Endodermal cell (in vitro differentiated cells): Measurements from ENCODE around the gene KIAA1755. TPM values are rescaled to one million over a fixed set of nuclear protein-coding genes. Genes with fewer than 3 reads are reported as not detected.
A peak's percentile ranks its signal among the peaks of the same experiment; 100 is the strongest.

Experiments used
- DNase-seq: peaks from one replicate; pipeline ENCODE4 v3.0.0-alpha.2; 2017
- H3K27ac ChIP-seq: 2 replicates; pipeline ENCODE4 v1.5.1; 2013; ENCODE audit warnings: mild to moderate bottlenecking, low read depth, low read length, moderate library complexity
- H3K27me3 ChIP-seq: 2 replicates; pipeline ENCODE4 v1.6.1; 2013; ENCODE audit warnings: mild to moderate bottlenecking, low read length, moderate library complexity; ENCODE audit not compliant: insufficient read depth, control insufficient read depth, poor library complexity, severe bottlenecking
- H3K36me3 ChIP-seq: 2 replicates; pipeline ENCODE4 v1.7.0; 2013; ENCODE audit warnings: mild to moderate bottlenecking, low read length, moderate library complexity; ENCODE audit not compliant: control insufficient read depth, insufficient read depth
- H3K4me1 ChIP-seq: one replicate; pipeline ENCODE4 v1.7.0; 2013; ENCODE audit warnings: low read length; ENCODE audit not compliant: control insufficient read depth, insufficient read depth
- H3K4me3 ChIP-seq: 2 replicates; pipeline ENCODE4 v1.5.1; 2013; ENCODE audit warnings: mild to moderate bottlenecking, low read length, moderate library complexity
- H3K9ac ChIP-seq: 2 replicates; pipeline ENCODE4 v1.6.1; 2013; ENCODE audit warnings: mild to moderate bottlenecking, low read length, moderate library complexity; ENCODE audit not compliant: poor library complexity, severe bottlenecking; ENCODE audit errors: extremely low read depth
- H3K9me3 ChIP-seq: 2 replicates; pipeline ENCODE4 v1.6.1; 2013; ENCODE audit warnings: mild to moderate bottlenecking, low read length, moderate library complexity; ENCODE audit not compliant: control insufficient read depth
- H3K27ac Mint-ChIP-seq: 2 replicates; pipeline ENCODE4 v1.8.0; 2020; ENCODE audit warnings: mixed read lengths
- H3K27me3 Mint-ChIP-seq: 2 replicates; pipeline ENCODE4 v1.8.0; 2021; ENCODE audit warnings: mild to moderate bottlenecking, mixed read lengths; ENCODE audit not compliant: insufficient read depth
- H3K36me3 Mint-ChIP-seq: 2 replicates; pipeline ENCODE4 v1.8.0; 2020; ENCODE audit warnings: low read depth, mixed read lengths
- H3K4me1 Mint-ChIP-seq: 2 replicates; pipeline ENCODE4 v1.8.0; 2020; ENCODE audit warnings: mixed read lengths
- H3K4me3 Mint-ChIP-seq: 2 replicates; pipeline ENCODE4 v1.8.0; 2020; ENCODE audit warnings: mild to moderate bottlenecking, moderate library complexity, mixed read lengths
- H3K9me3 Mint-ChIP-seq: 2 replicates; pipeline ENCODE4 v1.8.0; 2020; ENCODE audit warnings: mild to moderate bottlenecking, mixed read lengths
- WGBS, 2 experiments: methylation state at CpG; one replicate each; pipeline versions ENCODE4 v1.1.5 to v1.1.7; 2013; ENCODE audit warnings: missing lambda C conversion rate in 2 of 2, mixed read lengths in 1 of 2; ENCODE audit not compliant: insufficient coverage in 1 of 2, insufficient read length in 1 of 2; 5-methylcytosine and 5-hydroxymethylcytosine counted together
- total RNA-seq, 2 donors: library from RNA; stranded (reverse); fragmentation: NEBNext Ultra II Directional in 1 of 2; extraction: Animal tissue kit (Norgen Biotek cat#: 25700) in 1 of 2; gene quantifications; 2 replicates in 1 of 2; 3 replicates in 1 of 2; pipeline ENCODE4 v1.2.1, GENCODE V29; 2021
- TF ChIP-seq, protein P1 (sequence below): fragments of 200-600 bp; sonication (generic); conservative IDR thresholded peaks from 2 replicates; pipeline ENCODE4 v1.5.0; 2021; ENCODE audit warnings: antibody characterized with exemption, mild to moderate bottlenecking

Gene KIAA1755
- total RNA-seq, 2 donors from 2014 or later = not detected

DNA sequence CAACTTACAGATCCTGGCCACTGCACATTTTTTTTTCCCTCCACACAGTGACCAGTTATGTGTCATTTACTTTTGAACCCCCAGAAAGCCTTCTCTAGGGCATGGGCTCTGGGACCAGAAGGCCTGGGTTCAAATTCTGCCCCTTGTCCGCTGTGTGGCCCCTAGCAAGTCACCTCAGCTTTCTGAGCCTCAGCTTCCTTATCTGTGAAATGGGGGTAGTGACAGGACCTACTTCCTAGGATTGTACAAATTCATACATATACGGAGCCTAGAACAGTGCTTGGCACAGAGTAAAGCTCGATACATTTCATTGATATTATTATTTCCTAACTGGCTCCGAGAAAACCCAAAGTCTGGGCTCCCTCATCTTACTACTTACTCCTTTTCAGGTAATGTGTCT is 45.0 kb upstream of the KIAA1755 start:
- no peak overlapping the region for H3K9ac ChIP-seq
- H3K27me3 ChIP-seq = no peaks in the 10 kb centered on the region
- Mint-ChIP-seq H3K27ac (no peak overlapping the region), H3K4me1 (no peaks in the 10 kb centered on the region), H3K9me3 (peaks cover 2% of the 10 kb centered on the region), H3K4me3 (no peak overlapping the region), H3K36me3 (no peaks in the 10 kb centered on the region), H3K27me3 (peaks cover 3% of the 10 kb centered on the region)
- no peaks in the 10 kb centered on the region for H3K4me1 ChIP-seq
- TF ChIP-seq, protein P1, sequence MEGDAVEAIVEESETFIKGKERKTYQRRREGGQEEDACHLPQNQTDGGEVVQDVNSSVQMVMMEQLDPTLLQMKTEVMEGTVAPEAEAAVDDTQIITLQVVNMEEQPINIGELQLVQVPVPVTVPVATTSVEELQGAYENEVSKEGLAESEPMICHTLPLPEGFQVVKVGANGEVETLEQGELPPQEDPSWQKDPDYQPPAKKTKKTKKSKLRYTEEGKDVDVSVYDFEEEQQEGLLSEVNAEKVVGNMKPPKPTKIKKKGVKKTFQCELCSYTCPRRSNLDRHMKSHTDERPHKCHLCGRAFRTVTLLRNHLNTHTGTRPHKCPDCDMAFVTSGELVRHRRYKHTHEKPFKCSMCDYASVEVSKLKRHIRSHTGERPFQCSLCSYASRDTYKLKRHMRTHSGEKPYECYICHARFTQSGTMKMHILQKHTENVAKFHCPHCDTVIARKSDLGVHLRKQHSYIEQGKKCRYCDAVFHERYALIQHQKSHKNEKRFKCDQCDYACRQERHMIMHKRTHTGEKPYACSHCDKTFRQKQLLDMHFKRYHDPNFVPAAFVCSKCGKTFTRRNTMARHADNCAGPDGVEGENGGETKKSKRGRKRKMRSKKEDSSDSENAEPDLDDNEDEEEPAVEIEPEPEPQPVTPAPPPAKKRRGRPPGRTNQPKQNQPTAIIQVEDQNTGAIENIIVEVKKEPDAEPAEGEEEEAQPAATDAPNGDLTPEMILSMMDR = no peak
- H3K4me3 ChIP-seq = no peak overlapping the region
- H3K9me3 ChIP-seq = peaks cover 6% of the 10 kb centered on the region
- 94 to 95% methylated on average over 3 to 4 of the region's 4 CpGs for WGBS, 2 experiments
- no peak overlapping the region for H3K27ac ChIP-seq
- H3K36me3 ChIP-seq = no peaks in the 10 kb centered on the region
- DNase-seq = no peak

DNA sequence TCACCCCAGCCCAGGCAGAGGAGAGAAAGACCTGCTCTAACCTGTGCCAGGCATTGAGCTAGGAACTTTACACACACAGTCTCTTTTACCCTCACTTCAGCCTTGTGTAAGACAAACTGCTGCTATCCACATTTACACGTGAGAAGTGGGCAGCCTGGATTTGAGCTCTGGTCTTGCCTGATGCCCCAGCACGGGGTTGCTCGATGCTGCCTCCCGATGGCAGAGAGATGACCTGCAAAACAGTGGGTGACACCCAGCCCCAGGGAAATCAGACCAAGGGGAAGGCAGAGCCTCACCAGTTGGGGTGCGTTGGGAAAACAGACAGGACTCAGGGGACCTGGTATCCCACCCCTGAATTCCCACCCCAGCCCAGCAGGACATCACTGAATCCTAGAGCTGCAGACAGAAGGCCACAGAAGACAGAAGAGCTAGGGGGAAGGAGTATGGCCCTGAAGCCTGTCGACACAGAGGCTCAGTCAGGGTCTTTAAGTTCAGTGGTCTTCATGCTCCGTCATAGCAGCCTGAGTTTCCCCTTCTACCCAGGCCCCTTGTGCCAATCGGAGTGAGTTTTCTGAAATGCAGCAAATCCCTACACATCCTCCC is 44.4 kb upstream of the KIAA1755 start:
- H3K27me3 ChIP-seq = no peaks in the 10 kb centered on the region
- H3K36me3 ChIP-seq = no peaks in the 10 kb centered on the region
- no peak overlapping the region for H3K4me3 Mint-ChIP-seq
- TF ChIP-seq, protein P1 = peak; percentile 82
- DNase-seq = peak; percentile 89
- no peaks in the 10 kb centered on the region for H3K4me1 ChIP-seq
- no peak overlapping the region for H3K4me3 ChIP-seq
- H3K9me3 ChIP-seq = peaks cover 6% of the 10 kb centered on the region
- H3K27ac Mint-ChIP-seq = no peak overlapping the region
- WGBS, 2 experiments = 76 to 80% methylated on average over 6 to 8 of the region's 8 CpGs
- no peaks in the 10 kb centered on the region for H3K4me1 Mint-ChIP-seq
- H3K9ac ChIP-seq = no peak overlapping the region
- H3K27me3 Mint-ChIP-seq = peaks cover 3% of the 10 kb centered on the region
- H3K9me3 Mint-ChIP-seq = peaks cover 2% of the 10 kb centered on the region
- H3K27ac ChIP-seq = peak overlapping the region; percentile 53
- H3K36me3 Mint-ChIP-seq = no peaks in the 10 kb centered on the region

DNA sequence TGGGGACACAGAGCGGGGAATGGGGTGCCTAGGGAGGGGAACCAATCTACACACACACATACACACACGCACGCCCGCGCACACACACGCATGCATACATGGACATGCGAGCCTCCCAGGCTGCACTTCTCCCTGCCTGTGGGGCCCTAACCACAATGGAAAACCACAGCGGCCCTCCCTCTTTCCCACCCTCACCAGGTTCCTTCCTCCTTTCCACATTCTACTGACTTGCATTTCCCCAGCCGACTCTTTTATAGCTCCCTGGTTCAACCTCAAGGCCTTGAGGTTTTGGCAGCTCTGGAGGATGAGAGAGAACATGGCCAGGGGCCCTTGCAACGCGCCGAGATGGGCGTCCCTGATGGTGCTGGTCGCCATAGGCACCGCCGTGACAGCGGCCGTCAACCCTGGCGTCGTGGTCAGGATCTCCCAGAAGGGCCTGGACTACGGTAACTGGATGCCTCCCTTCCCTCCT is 43.4 kb upstream of the KIAA1755 start, which contains the start of gene BPI:
Gene BPI, plus strand, starts transcription at position 249 of the 472 bp plus-strand sequence. Its CDS starts 68 bp downstream, at position 317.
- Histone ChIP-seq H3K27ac (peak within 1 kb of the TSS; percentile 94), H3K36me3 (no peaks in the 10 kb centered on the region), H3K9me3 (peaks cover 2% of the 10 kb centered on the region), H3K27me3 (no peaks in the 10 kb centered on the region), H3K4me3 (no peak within 1 kb of the TSS), H3K4me1 (no peaks in the 10 kb centered on the region), H3K9ac (no peak within 1 kb of the TSS)
- no peaks in the 10 kb centered on the region for H3K27me3 Mint-ChIP-seq
- 86 to 88% methylated on average over 19 to 20 of the region's 21 CpGs for WGBS, 2 experiments
- no peaks in the 10 kb centered on the region for H3K9me3 Mint-ChIP-seq
- no peak within 1 kb of the TSS for H3K27ac Mint-ChIP-seq
- TF ChIP-seq, protein P1 = no peak
- no peak for DNase-seq
- no peak within 1 kb of the TSS for H3K4me3 Mint-ChIP-seq
- no peaks in the 10 kb centered on the region for H3K36me3 Mint-ChIP-seq
- H3K4me1 Mint-ChIP-seq = no peaks in the 10 kb centered on the region
